Activated CD4-positive, alpha-beta memory T cell treated with anti-CD3 and anti-CD28 coated beads, Interleukin-2, amount 10 ng/mL, durations not matched to agents 7 days and 5 days (primary cell): ENCODE results near the gene GIT1. TPM values are rescaled to one million over a fixed set of nuclear protein-coding genes. Genes with fewer than 3 reads are reported as not detected.

Source experiments
- CTCF ChIA-PET: fragments of 350-600 bp; sonication (Branson Sonifier 250); formaldehyde crosslinking; loops from one replicate; lab custom pipeline; 2021; ENCODE audit warnings: antibody characterized with exemption, inconsistent platforms; lab: Charles Lee
- POLR2A ChIA-PET: fragments of 350-600 bp; sonication (Branson Sonifier 250); formaldehyde crosslinking; loops from one replicate; lab custom pipeline; 2021; ENCODE audit warnings: antibody characterized with exemption; lab: Charles Lee
- DNase-seq: peaks from one replicate; pipeline ENCODE4 v3.0.0-alpha.2; 2020
- H3K27ac Mint-ChIP-seq: one replicate; pipeline ENCODE4 v1.8.0; 2021; ENCODE audit warnings: mild to moderate bottlenecking, mixed read lengths
- H3K27me3 Mint-ChIP-seq: one replicate; pipeline ENCODE4 v1.8.0; 2021; ENCODE audit warnings: mixed read lengths
- H3K36me3 Mint-ChIP-seq: one replicate; pipeline ENCODE4 v1.8.0; 2021; ENCODE audit warnings: low read depth, mixed read lengths
- H3K4me1 Mint-ChIP-seq: one replicate; pipeline ENCODE4 v1.8.0; 2021; ENCODE audit warnings: mixed read lengths
- H3K4me3 Mint-ChIP-seq: one replicate; pipeline ENCODE4 v1.8.0; 2021; ENCODE audit warnings: mild to moderate bottlenecking, mixed read lengths
- H3K9me3 Mint-ChIP-seq: one replicate; pipeline ENCODE4 v1.8.0; 2021; ENCODE audit warnings: mixed read lengths
- total RNA-seq, 2 experiments: library from RNA; stranded (reverse); gene quantifications; one replicate each; pipeline ENCODE4 v1.2.3, GENCODE V29; 2021

The GIT1 gene
- total RNA-seq, 2 experiments from 2014 or later, result 76.6 to 80.4 TPM

- Mint-ChIP-seq H3K27ac (no peak overlapping the region), H3K27me3 (no peaks in the 10 kb centered on the region), H3K9me3 (no peaks in the 10 kb centered on the region), H3K4me3 (no peak overlapping the region), H3K4me1 (peaks cover 37% of the 10 kb centered on the region), H3K36me3 (peaks cover 15% of the 10 kb centered on the region)
- DNase-seq, result no peak
- ChIA-PET POLR2A (interaction anchor here (3.9 kb wide), 1 partner anchor 9 kb away, joined by 24 read pairs; the partner anchor contains the start of gene ABHD15), CTCF (interaction anchor here (1.2 to 3.6 kb wide), 5 partner anchors 8 to 187 kb away, joined by 3 to 9 read pairs (median 7); no protein-coding TSS in a partner anchor)
These were observed 32.2 kb downstream of the GIT1 start for GRCh38 chr17:29557085-29557738.

GRCh38 chr17:29555840-29556239 is 33.6 kb downstream of the GIT1 start:
- no peak overlapping the region for H3K27ac Mint-ChIP-seq
- POLR2A ChIA-PET, result interaction anchor here (3.9 kb wide), 1 partner anchor 11 kb away, joined by 24 read pairs; the partner anchor contains the start of gene ABHD15
- H3K4me1 Mint-ChIP-seq, result peaks cover 29% of the 10 kb centered on the region
- H3K9me3 Mint-ChIP-seq, result no peaks in the 10 kb centered on the region
- no peak for DNase-seq
- peaks cover 8% of the 10 kb centered on the region for H3K36me3 Mint-ChIP-seq
- no peak overlapping the region for H3K4me3 Mint-ChIP-seq
- CTCF ChIA-PET, result interaction anchor here (1.7 to 3.6 kb wide), 2 partner anchors 19 to 186 kb away, joined by 7 to 9 read pairs; no protein-coding TSS in a partner anchor
- H3K27me3 Mint-ChIP-seq, result no peaks in the 10 kb centered on the region

DNA sequence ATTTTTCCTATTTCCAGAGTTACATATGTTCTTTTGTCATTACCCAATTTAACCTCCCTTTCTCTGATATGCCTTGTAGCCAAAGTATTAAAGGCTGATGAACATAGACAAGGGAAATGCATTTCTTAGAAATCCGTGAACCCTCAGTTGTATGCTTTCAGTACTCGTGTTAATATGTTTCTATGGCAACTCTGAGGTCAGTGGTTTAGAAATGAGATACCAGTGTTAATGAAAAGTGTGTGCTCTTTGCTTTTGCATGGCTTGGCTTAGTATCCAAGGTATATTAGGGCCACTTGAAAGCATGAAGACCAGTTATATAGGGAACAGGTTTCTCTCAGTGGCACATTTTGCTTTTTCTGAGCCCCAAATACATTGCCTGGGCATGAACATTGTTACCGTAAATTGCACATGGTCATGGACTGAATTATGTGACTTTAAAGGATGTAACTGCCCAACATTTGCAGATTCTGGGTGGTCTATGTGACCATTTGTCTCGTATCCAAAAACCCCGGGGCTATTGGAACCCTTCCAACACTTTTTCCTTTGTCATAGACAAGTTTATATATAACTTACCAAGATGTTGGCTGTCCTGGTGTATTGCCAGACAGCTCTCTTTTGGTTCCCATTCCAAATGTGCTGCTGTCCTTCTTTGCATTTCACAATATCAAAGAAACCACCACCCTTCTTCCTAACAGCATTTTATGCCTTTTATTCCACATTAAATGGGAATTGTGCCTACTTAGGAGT is 40.1 kb downstream of the GIT1 start:
- Mint-ChIP-seq H3K36me3 (peaks cover 11% of the 10 kb centered on the region), H3K4me1 (peaks cover 24% of the 10 kb centered on the region), H3K9me3 (no peaks in the 10 kb centered on the region), H3K27me3 (no peaks in the 10 kb centered on the region), H3K27ac (no peak overlapping the region), H3K4me3 (no peak overlapping the region)
- ChIA-PET CTCF (interaction anchor here (0.8 to 1.5 kb wide), 3 partner anchors 17 to 179 kb away, joined by 4 to 7 read pairs (median 4); no protein-coding TSS in a partner anchor), POLR2A (interaction anchor here (1.2 kb wide), 1 partner anchor 17 kb away, joined by 7 read pairs; the partner anchor contains the start of gene ABHD15)
- no peak for DNase-seq

DNA sequence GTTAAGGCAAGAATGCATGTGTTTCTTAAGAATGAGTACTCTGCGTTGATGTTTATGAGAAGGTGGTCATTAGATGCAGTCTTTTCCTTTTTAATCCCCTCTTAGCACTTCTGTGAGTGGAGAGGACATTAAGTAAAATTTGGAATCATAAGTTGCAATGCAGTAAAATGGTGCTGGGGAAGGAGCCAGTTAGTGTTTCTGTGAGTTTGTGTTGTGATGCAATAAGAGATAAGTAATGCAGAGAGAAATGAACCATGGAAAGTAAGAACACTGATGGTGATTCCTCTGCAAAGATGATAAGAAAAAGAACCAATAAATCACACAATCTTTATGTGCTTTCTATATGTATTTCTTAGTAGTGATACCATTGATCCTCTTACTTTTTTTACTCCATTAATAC is 42.6 kb downstream of the GIT1 start:
- peaks cover 32% of the 10 kb centered on the region for H3K36me3 Mint-ChIP-seq
- H3K27ac Mint-ChIP-seq, result no peak overlapping the region
- ChIA-PET CTCF (interaction anchor here (0.6 kb wide), 1 partner anchor 38 kb away, joined by 3 read pairs; no protein-coding TSS in a partner anchor), POLR2A (no interaction called here)
- peaks cover 24% of the 10 kb centered on the region for H3K4me1 Mint-ChIP-seq
- no peak overlapping the region for H3K4me3 Mint-ChIP-seq
- no peaks in the 10 kb centered on the region for H3K9me3 Mint-ChIP-seq
- no peak for DNase-seq
- H3K27me3 Mint-ChIP-seq, result no peaks in the 10 kb centered on the region

GRCh38 chr17:29546085-29546484 is 43.4 kb downstream of the GIT1 start:
- H3K27ac Mint-ChIP-seq, result no peak overlapping the region
- H3K27me3 Mint-ChIP-seq, result no peaks in the 10 kb centered on the region

DNA sequence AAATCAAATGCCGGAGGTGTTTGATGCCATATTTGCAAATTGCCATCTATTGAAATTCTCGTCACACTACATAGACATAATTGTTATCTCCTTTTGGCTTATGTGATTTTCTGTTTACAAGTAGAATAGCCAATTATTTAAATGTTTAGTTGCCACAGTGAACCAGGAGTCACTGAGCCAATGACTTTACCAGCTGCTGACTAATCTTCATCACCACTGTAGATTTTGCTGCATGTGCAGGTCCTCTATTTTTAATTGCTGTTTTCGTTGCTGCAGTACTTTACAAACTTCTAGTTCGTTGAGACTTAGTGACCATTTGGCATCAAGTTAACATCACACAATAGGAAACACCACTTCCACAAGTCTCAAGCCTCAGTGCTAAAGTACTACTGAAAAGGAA is 45.4 kb downstream of the GIT1 start:
- ChIA-PET CTCF (interaction anchor here (0.9 kb wide), 1 partner anchor 174 kb away, joined by 3 read pairs; no protein-coding TSS in a partner anchor), POLR2A (no interaction called here)
- Mint-ChIP-seq H3K4me1 (peaks cover 16% of the 10 kb centered on the region), H3K27me3 (no peaks in the 10 kb centered on the region), H3K27ac (no peak overlapping the region), H3K4me3 (no peak overlapping the region), H3K9me3 (no peaks in the 10 kb centered on the region), H3K36me3 (peaks cover 33% of the 10 kb centered on the region)
- DNase-seq, result no peak

More at GRCh38 chr17:29546085-29546484, 43.4 kb downstream of the GIT1 start:
- H3K9me3 Mint-ChIP-seq, result no peaks in the 10 kb centered on the region
- H3K4me3 Mint-ChIP-seq, result no peak overlapping the region
- DNase-seq, result no peak
- H3K4me1 Mint-ChIP-seq, result peaks cover 24% of the 10 kb centered on the region
- POLR2A ChIA-PET, result no interaction called here
- H3K36me3 Mint-ChIP-seq, result peaks cover 32% of the 10 kb centered on the region
- CTCF ChIA-PET, result interaction anchor here (1.4 kb wide), 1 partner anchor 9 kb away, joined by 9 read pairs; no protein-coding TSS in a partner anchor

DNA sequence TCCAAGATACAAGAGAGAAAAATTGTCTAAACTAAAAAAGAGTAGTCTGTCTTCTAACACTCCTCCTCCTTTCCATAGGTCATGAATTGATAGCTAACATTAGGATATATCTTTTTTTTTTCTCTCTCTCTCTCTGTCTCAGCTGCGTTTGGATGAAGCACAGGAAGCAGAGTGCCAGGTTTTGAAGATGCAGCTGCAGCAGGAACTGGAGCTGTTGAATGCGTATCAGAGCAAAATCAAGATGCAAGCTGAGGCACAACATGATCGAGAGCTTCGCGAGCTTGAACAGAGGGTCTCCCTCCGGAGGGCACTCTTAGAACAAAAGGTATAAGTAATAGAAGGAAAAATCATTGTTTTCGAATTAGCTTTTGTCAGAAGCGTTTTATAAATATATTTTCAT is 55.5 kb downstream of the GIT1 start:
- ChIA-PET CTCF (interaction anchor here (0.8 to 4.2 kb wide), 6 partner anchors 11 to 354 kb away, joined by 3 to 50 read pairs (median 3); partner anchors contain the start of gene MYO18A), POLR2A (interaction anchor here (1.2 to 2.2 kb wide), 3 partner anchors 11 to 143 kb away, joined by 3 to 4 read pairs (median 3); partner anchors contain the start of genes ABHD15 and TAOK1)
- H3K27ac Mint-ChIP-seq, result no peak overlapping the region
- no peaks in the 10 kb centered on the region for H3K9me3 Mint-ChIP-seq
- H3K4me3 Mint-ChIP-seq, result no peak overlapping the region
- no peaks in the 10 kb centered on the region for H3K27me3 Mint-ChIP-seq
- no peak for DNase-seq
- peaks cover 35% of the 10 kb centered on the region for H3K36me3 Mint-ChIP-seq
- H3K4me1 Mint-ChIP-seq, result no peaks in the 10 kb centered on the region

DNA sequence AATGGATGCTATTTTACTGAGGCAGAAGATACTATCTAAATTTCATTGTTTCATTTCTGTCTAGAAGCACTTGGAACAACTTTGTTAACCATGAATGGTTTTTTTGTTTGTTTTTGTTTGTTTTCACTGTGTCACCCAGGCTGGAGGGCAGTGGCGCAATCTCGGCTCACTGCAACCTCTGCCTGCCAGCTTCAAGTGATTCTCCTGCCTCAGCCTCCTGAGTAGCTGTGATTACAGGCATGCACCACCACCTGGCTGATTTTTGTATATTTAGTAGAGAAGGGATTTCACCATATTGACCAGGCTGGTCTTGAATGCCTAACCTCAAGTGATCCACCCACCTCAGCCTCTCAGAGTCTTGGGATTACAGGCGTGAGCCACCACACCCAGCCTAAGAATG is 63.1 kb downstream of the GIT1 start:
- Mint-ChIP-seq H3K4me1 (no peaks in the 10 kb centered on the region), H3K9me3 (no peaks in the 10 kb centered on the region), H3K27ac (no peak overlapping the region), H3K36me3 (peaks cover 34% of the 10 kb centered on the region), H3K27me3 (no peaks in the 10 kb centered on the region), H3K4me3 (no peak overlapping the region)
- ChIA-PET CTCF (interaction anchor here (1.3 kb wide), 1 partner anchor 10 kb away, joined by 6 read pairs; no protein-coding TSS in a partner anchor), POLR2A (no interaction called here)
- no peak for DNase-seq

GRCh38 chr17:29524692-29525091 is 64.8 kb downstream of the GIT1 start:
- Mint-ChIP-seq H3K27ac (no peak overlapping the region), H3K27me3 (no peaks in the 10 kb centered on the region), H3K9me3 (no peaks in the 10 kb centered on the region), H3K4me1 (no peaks in the 10 kb centered on the region), H3K36me3 (peaks cover 29% of the 10 kb centered on the region), H3K4me3 (no peak overlapping the region)
- POLR2A ChIA-PET, result no interaction called here
- CTCF ChIA-PET, result interaction anchor here (0.6 to 1.8 kb wide), 4 partner anchors 11 to 243 kb away, joined by 3 to 8 read pairs (median 4); no protein-coding TSS in a partner anchor
- DNase-seq, result no peak

Other genes starting within 250 kb of the GIT1 start
- gene TAOK1, start 199.3 kb downstream of the GIT1 start, total RNA-seq, result 10 to 100 TPM; 50.0 to 51.0 TPM
- gene ABHD15, start 22.6 kb downstream of the GIT1 start, total RNA-seq, result 10 to 100 TPM; 18.5 to 19.3 TPM
- 100 to 1,000 TPM; 112 to 118 TPM for gene TP53I13, start 20.9 kb downstream of the GIT1 start, total RNA-seq
- gene ANKRD13B, start 3.5 kb upstream of the GIT1 start, total RNA-seq, result 10 to 100 TPM; 11.3 to 13.6 TPM
- gene CORO6, start 33.3 kb upstream of the GIT1 start, total RNA-seq, result 1 to 10 TPM; 5.3 to 5.6 TPM